ENCODE data around the gene NCKAP5.
A peak's percentile ranks its signal among the peaks of the same experiment; 100 is the strongest.

NCKAP5 gene

DNA sequence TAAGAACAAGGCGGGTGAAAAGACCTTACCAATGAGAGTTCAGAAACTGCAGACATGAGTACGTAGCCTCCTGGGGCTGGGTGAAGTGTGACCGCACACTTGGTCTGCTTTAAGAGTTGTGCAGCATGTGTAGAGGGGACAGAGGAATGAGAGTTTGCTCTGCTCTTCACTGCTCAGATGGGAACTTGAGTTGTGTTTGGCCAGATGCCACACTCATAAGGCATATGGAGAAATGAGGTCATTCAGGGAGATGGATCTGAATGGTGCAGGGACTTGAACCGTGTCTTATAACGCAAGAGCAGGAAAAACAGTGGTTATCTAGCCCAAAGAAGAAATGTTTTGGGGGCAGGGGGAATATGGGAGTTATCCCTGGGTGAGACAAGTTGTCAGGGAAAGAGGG, 624.4 kb downstream of the NCKAP5 start:
- no peak for DNase-seq (ENCODE audit: low spot score)

DNA sequence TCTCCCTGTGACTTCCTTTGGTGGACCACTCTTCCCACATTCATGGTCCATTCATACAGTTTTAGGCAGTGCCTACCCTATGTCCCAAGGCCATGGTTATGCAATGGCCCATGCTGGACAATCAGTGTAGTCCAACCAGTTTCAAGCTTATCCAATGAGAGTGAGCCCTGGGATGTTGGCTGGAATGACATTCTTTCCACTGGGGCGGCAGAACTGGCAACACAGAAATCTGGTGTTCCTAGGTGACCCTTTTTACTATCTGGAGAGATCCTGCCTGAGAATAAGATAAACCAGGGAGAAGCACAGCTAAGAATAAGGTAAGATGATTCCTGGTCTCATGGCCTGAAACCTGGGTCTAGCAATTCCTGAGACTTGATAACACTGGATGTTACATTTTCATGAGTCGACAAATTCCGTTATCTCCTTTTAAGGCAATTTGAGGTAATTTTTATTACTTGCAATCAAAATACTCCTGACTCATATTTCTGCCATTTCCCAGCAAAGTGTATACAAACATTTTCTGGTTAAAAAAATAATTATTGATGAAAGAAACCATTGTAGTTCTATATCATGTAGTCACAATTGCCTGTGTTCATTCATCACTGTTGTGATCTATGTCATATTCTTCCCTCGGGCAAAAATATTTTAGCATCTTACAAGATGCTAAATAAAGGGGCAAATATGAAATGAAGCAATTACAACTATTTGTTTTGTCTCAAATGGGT, 626.8 kb downstream of the NCKAP5 start:
- DNase-seq (ENCODE audit: low spot score) = no peak

DNA sequence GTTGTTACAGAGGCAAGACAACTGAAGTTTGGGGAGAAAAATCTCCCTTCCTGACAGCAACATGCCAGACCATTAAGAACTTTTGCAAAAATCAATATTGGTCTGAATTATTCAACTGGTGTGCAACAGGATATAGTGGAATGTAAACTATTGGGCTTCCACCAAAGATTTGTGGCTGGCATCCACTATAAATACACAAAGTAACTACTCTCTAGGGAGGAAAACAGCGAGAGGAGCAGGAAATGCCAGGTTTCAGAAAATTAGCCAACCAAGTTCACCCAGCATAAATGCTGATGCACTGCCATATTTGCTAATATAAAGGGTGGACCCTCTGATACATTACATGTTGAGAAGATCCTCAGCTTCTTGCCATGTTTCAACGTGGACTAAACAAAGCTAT, 630.6 kb downstream of the NCKAP5 start:
- DNase-seq (ENCODE audit: low spot score) = no peak

DNA sequence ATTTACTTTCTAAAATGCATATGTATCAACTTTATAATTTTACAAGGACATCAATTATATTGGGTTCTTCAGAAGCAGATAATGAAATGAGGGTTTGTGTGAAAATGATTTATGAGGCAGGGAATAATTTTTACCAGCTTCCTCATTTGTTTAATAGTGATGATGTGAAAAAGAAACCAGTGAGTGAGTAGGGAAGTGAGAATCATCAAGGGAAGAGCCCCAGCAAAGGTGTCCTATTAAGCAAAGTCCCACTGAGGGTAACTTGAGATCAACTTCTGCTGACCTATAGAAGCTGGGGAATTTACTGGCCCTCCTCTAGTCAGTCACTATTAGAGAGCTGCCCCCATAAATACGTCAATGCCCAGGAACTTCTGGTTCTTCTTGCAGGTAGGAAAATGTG, 631.5 kb downstream of the NCKAP5 start:
- DNase-seq (ENCODE audit: low spot score) = no peak

DNA sequence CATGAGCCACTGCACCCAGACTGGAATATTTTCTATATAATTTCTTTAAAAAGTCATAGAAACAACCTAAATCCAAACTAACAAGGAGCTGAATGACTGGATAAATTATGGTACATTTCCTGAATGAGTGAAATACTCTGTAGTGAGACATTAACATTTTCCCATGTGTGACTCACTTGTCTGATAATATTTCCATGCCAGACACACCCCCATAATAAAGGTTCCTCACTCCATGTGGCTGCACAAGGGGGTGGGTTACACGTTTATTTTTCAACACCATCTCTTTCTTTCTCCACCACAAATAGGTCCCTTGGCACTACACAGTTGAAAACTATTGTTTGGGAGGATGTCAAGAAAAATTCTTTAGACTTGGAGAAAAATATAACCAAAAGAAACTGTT, 632.0 kb downstream of the NCKAP5 start:
- no peak for DNase-seq (ENCODE audit: low spot score)

DNA sequence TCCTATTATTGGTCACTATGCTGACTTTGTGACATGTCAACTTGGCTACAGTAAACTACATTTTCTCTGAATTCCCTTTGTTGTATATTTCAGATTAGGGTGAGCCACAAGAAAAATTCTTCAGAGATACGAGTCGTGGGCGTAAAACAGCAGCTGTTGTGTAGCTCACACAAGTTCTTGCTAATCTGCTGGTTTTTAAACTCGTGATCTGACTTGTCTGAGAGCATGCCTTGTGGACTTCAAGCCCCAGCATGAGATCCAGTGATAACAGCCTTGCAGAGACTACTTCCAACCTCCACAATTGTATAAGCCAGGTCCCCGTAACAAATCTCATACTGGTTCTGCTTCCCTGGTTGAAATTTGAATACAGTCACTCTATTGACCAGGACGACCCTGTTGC, 638.5 kb downstream of the NCKAP5 start:
- no peak for DNase-seq (ENCODE audit: low spot score)

DNA sequence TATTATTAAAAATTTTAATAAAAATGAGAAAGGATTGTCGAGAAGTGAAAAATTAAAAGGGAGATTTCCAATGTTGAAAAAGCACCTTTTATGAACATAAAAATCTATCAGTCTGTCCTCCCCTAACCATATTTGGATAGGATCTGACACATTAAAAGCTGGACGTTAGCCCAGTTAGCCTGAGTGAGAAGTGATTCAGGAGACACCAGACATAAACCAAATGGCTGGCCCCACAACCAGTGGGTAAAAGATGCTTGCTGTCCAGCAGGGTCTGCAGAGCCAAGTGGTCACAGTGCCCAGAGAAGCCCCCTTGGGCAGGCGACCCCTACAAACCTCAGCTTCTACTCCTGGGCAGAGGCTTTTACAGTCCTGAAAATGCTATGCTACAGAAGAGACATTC, 644.5 kb downstream of the NCKAP5 start:
- DNase-seq (ENCODE audit: low spot score) = no peak

DNA sequence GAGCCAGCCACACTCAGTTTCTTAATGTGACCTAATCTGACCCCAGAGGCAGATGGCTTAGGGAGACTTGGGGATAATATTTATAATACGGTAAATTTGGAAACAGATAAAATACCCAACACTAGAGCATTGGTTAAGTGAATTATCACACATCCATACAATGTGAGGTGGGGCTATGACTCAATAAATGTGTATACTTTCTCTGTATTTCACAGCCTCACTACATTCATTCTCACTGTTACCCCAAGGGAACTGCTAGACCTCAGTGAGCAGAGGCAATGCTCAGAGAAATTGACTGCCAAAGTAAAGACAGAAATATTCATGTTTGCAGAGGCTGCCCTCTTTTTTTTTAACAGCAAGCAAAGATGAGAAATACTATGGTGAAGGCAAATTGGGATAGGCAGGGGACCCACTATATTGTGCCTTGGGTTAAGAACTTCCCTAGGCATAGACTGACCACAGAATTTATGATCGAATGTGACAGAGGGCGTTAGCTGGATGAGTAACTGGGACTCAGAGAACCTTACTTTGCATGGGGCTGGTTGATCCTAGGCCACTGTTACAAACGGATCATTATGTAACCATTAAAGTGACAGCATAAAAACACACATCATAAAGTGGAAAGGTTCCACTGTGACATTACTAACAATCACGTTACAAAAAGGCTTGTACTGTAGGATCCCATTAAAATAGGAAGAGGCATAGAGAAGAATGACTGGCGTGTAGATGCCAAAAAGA, 652.3 kb downstream of the NCKAP5 start:
- DNase-seq (ENCODE audit: low spot score) = no peak

DNA sequence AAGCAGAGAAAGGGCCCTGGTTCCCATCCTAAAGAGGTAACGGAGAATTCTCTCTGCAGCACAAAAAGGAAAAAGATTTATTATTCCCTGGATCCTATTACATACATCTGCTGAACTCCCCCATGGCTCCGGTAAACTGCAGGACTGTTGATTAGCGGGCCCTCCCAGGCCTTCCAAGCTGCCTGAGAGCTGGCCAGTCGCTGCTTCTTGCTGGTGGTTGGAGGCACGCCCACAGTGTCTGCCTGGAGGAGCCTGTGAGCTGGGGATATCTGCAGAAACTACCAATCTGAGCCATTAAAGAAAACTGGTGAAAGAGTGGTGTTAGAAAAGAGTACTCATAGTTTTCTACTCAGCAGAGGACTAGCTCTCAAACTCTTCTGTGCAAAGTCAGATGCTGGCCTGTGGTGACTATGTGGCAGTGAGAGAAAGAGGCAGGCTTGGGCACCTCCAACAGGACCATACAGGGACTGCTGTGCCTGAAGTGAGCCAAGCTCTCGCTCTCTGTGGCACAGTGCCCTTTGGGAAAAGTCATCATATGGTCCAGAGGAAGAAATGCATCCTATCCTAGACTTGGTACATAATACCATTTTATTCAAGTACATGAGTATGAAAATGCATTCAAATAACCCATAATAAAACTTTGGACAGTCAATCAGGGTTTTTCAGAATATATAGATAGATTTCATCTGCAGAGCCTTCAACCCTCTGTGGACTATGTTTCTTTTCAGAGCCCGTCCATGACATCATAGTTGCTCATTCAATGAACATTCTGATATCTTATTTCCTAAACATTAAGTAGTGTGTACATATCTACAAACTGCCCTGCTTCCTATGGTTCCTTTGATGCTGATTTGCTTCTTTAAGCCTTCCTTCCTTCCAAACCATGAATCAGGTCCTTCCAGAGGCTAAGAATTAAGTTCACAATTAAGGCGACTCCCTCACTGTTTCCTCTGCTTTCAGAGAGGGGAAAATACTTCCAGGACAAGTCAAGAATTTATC, 656.2 kb downstream of the NCKAP5 start:
- DNase-seq (ENCODE audit: low spot score) = peak; percentile 63

DNA sequence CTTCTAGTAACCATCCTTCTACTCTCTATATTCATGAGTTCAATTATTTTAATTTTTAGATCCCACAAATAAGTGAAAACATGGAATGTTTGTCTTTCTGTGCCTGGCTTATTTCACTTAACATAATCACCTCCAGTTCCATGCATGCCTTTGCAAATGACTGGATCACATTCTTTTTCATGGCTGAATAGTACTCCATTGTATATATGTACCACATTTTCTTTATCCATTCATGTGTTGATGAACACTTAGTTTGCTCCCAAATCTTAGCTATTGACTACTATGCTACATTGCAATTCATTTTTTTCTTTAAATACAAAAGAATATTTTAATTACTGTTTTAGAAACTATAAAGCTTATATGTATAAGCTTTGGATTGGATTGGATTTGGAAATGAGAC, 657.8 kb downstream of the NCKAP5 start:
- no peak for DNase-seq (ENCODE audit: low spot score)

DNA sequence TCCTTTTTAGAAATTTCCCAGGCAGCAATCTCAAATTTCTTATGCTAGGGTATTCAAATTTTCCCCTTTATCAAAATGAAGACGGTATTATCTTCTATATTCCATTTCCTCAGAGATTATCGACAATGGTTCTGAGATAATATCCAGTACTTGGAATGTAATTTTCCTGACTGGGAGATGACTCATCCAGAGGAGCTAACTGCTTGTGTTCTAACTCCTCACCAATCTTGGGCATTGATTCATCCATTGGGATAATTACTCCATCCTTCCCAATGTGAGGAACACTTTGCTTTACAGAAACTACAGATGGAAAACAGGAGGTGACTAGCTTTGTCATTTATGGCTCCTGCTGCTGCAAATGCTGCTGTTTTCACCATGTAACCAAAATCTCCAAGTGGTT, 658.8 kb downstream of the NCKAP5 start:
- no peak for DNase-seq (ENCODE audit: low spot score)

DNA sequence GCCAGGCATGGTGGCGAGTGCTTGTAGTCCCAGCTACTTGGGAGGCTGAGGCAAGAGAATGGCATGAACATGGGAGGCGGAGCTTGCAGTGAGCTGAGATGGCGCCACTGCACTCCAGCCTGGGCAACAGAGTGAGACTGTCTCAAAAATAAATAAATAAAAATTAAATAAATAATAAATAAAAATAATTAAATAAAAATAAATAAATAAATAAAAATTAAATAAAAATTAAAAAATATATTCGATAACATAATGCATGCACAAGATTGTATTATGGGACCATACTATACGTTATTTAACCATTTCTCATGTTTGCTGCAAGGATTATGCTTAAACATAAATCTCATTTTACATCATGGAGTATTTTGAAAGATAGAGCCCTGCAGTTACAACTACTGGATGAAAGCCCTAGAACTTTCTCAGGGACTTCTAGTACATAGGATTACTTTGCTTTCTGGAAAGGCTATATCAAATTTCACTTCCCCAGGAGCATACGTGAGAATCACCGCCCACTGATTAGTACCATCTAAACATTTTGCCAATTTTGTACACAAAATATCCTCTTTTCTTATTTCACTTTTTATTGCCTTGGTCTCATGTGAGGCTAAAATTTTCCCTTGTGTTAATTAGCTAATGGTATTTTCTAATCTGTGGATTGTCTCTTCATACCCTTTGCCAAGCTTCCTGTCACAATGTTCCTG, 664.0 kb downstream of the NCKAP5 start:
- no peak for DNase-seq (ENCODE audit: low spot score)

DNA sequence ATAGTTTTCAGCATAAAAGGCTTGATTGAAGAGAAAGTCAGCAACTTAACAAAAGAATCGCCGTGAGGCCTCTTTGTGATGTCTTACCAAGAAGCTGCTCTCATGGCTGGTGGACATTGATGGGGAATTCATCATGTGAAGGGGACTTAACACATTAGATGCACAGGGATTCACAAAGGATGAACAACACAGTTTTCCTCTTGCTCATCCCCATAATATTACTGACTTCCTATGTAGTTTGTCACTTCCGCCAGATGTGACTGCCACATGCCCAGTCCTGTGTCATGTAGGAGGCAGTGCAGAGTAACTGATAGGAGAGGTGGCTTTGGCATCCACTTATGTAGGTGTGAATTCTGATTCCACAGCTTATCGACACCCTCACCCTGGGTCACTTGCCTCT, 665.6 kb downstream of the NCKAP5 start:
- no peak for DNase-seq (ENCODE audit: low spot score)

DNA sequence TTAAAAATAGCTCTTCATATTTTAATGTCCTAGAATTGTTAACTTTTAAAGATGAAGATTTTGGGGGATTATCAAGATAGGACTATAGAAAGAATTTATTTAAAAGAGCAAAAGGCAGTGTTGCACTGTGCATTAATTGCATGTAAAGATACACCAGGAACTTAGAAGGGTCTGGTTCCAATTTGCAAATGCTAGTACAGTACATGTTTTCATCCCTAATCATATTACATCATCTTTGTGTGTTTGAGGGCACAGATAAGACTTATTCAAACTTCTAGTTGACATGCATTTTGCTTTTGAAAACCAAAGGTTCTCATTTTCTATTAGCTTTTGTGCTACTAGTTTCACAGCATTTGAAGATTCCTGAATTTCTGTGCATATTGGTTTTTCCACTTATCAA, 666.6 kb downstream of the NCKAP5 start:
- DNase-seq (ENCODE audit: low spot score) = no peak

DNA sequence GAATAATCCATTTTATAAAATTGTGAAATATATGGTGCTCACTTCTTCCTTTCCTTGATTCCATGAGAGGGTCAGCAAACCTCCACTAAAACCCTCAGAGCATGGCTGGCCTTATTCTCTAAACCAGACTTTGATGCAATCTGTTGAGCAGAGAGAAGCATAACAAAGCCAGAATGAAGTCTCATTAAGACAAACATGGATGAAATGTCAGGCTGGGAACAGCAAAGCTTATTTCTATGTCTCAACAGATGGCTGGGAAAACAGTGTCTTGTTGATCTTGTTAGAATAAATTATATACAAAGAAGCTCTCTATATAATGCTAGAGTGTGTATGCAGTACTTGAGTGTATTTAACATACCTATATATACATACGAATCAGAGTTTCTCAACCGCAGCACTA, 671.2 kb downstream of the NCKAP5 start:
- no peak for DNase-seq (ENCODE audit: low spot score)

DNA sequence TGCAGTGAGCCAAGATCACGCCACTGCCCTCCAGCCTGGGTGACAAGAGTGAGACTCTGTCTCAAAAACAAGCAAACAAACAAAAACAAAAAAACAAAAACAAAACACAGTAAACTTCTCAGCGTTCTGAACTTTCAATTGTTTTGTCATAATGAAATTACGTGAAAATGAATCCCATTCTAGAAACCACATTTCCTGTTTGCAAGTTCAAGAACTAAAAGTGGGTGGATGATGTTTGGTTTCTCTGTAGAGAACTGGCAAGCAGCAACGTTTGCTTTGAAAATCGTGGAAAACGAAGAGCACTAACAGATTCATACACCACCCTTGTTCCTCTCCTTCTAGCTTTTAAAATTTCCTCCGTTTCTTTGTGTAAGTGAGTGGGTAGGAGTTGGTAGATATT, 672.2 kb downstream of the NCKAP5 start:
- no peak for DNase-seq (ENCODE audit: low spot score)

DNA sequence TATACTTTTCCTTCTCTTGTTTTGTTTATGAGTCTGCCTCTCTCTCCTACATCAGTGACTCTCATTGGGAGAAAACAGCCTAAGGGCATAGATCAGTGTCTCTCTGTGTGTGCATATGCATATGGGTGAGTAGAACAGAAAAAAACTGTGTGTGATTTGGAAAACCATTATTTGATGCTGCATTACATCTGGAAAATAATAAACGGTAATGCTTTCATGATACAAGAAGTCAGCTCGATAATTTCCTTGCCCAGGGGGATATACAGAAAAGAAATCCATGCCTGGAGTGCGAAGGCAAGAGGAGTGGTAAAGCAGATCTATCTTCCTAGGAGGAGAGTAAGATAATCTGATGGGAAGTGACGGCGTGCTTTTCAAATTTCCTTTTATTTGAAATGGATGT, 676.8 kb downstream of the NCKAP5 start:
- no peak for DNase-seq (ENCODE audit: low spot score)

DNA sequence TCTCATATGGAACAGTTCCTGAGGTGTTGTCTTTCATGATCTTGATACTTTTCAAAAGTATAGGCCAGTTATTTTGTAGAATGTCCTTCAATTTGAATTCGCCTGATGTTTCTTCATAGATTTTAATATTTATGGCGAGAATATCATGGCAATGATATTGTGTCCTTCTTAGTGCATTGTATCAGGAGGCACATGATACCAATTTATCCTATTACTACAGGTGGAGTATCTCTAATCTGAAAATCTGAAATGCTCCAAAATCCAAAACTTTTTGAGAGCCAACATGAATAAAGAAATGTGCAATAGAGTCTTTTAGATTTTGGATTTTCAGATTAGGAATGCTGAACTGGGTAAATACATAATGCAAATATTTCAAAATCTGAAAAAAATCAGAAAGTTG, 681.7 kb downstream of the NCKAP5 start:
- DNase-seq (ENCODE audit: low spot score) = no peak

DNA sequence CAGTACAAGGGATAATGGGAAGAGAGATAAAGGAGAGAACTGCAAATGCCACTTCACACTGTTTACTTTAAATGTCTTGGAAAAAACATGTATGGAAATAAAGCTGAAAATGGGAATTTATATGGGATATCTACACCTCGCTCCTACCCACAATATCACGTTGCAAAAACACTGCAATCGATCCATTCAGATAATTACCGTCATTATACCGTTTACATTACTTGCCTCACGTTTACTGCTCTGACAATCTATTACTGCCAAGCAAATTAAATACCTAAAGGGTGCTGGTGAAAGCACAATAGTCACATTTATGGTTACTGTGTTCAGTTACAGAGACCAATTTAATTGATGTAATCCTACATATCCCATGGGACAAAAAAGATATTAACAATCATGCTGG, 683.6 kb downstream of the NCKAP5 start:
- no peak for DNase-seq (ENCODE audit: low spot score)

DNA sequence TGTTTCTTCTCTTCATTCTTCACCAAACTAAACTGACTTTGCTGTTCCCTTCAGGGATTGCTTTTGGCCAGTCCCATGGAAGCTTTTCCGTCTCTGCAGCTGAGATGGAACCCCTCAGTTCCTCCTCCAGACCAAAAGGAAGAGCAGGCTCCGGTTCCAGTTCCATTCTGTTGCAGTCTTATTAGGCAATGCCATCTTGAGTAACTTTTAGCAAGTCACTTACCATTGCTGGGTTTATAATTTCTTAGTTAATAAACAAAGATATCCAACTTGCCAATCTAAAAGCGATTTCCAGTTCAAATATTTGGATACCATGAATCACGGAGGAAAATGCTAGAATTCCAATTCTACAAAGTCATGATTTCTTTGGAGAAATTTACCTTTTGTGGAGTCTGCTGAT, 684.0 kb downstream of the NCKAP5 start:
- no peak for DNase-seq (ENCODE audit: low spot score)

DNA sequence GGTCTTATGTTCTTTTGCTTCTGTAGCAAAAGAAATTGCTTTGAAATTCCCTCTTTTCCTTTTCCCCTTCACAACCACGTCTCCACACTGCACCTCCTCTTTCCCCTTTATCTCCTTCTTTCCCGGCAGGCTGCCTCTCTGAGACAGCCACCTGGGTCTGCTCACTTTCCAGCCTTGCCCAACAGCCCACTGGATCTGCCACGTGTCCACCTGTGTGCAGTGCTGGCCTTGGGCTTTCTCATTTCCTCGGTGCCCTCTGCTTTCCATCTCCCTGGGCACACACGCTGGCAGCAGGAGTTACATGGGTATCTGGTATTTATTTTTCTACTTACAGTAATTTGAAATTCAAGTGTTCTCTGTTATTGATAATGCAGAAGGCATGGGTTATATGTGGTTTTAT, 684.8 kb downstream of the NCKAP5 start:
- DNase-seq (ENCODE audit: low spot score) = no peak

DNA sequence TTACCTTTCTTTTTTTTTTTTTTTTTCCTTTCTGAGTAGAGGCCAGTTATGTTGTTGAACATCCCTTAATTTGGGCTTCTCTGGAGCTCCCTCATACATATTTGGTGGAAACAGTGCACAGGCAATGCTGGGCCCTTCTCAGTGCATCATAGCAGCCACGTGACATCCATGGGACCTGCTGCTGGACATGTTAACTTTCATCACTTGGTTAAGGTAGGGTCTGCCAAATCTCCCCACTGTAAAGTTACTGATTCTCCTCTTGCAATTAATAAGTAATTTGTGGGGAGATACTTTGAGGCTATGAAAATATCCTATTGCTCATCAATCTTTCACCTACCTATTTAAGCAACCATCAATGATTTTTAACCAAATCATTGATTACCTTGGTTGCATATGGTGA, 686.7 kb downstream of the NCKAP5 start:
- DNase-seq (ENCODE audit: low spot score) = no peak

Data from left forelimb (tissue), 1 donor.